Stimulated activated naive CD8-positive, alpha-beta T cell treated with anti-CD3 and anti-CD28 coated beads, Interleukin-15, amount 100 ng/mL, for 72 hours (primary cell): Measurements from ENCODE around the gene NDOR1.

Experiments
- ATAC-seq: fragments of 150-1000 bp; cut with Tn5 transposase; 2 replicates; pipeline ENCODE4 v1.10.0; 2021; ENCODE audit warnings: mild to moderate bottlenecking, moderate library complexity
- DNase-seq, 2 donors: peaks; one replicate each; pipeline ENCODE4 v3.0.0; 2021 to 2022
- H3K27ac Mint-ChIP-seq, 2 donors: one replicate each; pipeline ENCODE4 v1.8.0; 2022; ENCODE audit warnings: mild to moderate bottlenecking in 2 of 2, mixed read lengths in 2 of 2, moderate library complexity in 2 of 2
- H3K27me3 Mint-ChIP-seq: one replicate; pipeline ENCODE4 v1.8.0; 2022; ENCODE audit warnings: mixed read lengths
- H3K4me1 Mint-ChIP-seq: one replicate; pipeline ENCODE4 v1.8.0; 2022; ENCODE audit warnings: mild to moderate bottlenecking, mixed read lengths
- H3K4me3 Mint-ChIP-seq, 2 donors: one replicate each; pipeline ENCODE4 v1.8.0; 2022; ENCODE audit warnings: mild to moderate bottlenecking in 2 of 2, mixed read lengths in 2 of 2, moderate library complexity in 1 of 2
- H3K9me3 Mint-ChIP-seq, 2 donors: one replicate each; pipeline ENCODE4 v1.8.0; 2022; ENCODE audit warnings: mixed read lengths in 2 of 2

Gene NDOR1

GRCh38 chr9:137164370-137165249 lies 40.9 kb upstream of the NDOR1 start:
- Mint-ChIP-seq H3K27me3 (peaks cover 81% of the 10 kb centered on the region), H3K9me3 (no peaks in the 10 kb centered on the region), H3K27ac (no peak overlapping the region), H3K4me3 (no peak overlapping the region), H3K4me1 (peaks cover 13% of the 10 kb centered on the region)
- DNase-seq (no peak), ATAC-seq (no peak)

GRCh38 chr9:137165250-137165836 lies 40.2 kb upstream of the NDOR1 start:
- Mint-ChIP-seq H3K27ac (no peak overlapping the region), H3K27me3 (peaks cover 80% of the 10 kb centered on the region), H3K4me3 (no peak overlapping the region), H3K4me1 (peaks cover 13% of the 10 kb centered on the region), H3K9me3 (no peaks in the 10 kb centered on the region)
- DNase-seq (no peak), ATAC-seq (no peak)

- H3K27me3 Mint-ChIP-seq, result peaks cover 80% of the 10 kb centered on the region
- H3K4me3 Mint-ChIP-seq, result no peak overlapping the region
- DNase-seq (no peak), ATAC-seq (no peak)
- no peak overlapping the region for H3K27ac Mint-ChIP-seq
- no peaks in the 10 kb centered on the region for H3K9me3 Mint-ChIP-seq
- peaks cover 11% of the 10 kb centered on the region for H3K4me1 Mint-ChIP-seq
These were observed 38.9 kb upstream of the NDOR1 start for GRCh38 chr9:137166380-137167229.

- Mint-ChIP-seq H3K4me3 (no peak overlapping the region), H3K4me1 (peaks cover 7% of the 10 kb centered on the region), H3K9me3 (no peaks in the 10 kb centered on the region), H3K27me3 (peaks cover 84% of the 10 kb centered on the region), H3K27ac (no peak overlapping the region)
- ATAC-seq (no peak), DNase-seq (no peak)
These were observed 38.2 kb upstream of the NDOR1 start for GRCh38 chr9:137167277-137167746.

GRCh38 chr9:137167747-137168572 lies 37.5 kb upstream of the NDOR1 start:
- H3K27me3 Mint-ChIP-seq, result peaks cover 85% of the 10 kb centered on the region
- peak; percentile 7 for ATAC-seq
- no peak overlapping the region for H3K27ac Mint-ChIP-seq
- no peaks in the 10 kb centered on the region for H3K9me3 Mint-ChIP-seq
- H3K4me1 Mint-ChIP-seq, result peaks cover 7% of the 10 kb centered on the region
- peak overlapping the region in 1 of 2 donors; percentile 31 for H3K4me3 Mint-ChIP-seq
- DNase-seq, result no peak

- Mint-ChIP-seq H3K9me3 (no peaks in the 10 kb centered on the region), H3K4me3 (peak overlapping the region in 1 of 2 donors; percentile 62), H3K27ac (no peak overlapping the region), H3K4me1 (peaks cover 13% of the 10 kb centered on the region), H3K27me3 (peaks cover 85% of the 10 kb centered on the region)
- DNase-seq, result no peak
- peak; percentile 24 for ATAC-seq
These were observed 37.0 kb upstream of the NDOR1 start for GRCh38 chr9:137168573-137168903.

- no peaks in the 10 kb centered on the region for H3K9me3 Mint-ChIP-seq
- peaks cover 17% of the 10 kb centered on the region for H3K4me1 Mint-ChIP-seq
- H3K27me3 Mint-ChIP-seq, result peaks cover 84% of the 10 kb centered on the region
- H3K27ac Mint-ChIP-seq, result no peak overlapping the region
- ATAC-seq (peak; percentile 19), DNase-seq (no peak)
- H3K4me3 Mint-ChIP-seq, result peak overlapping the region; percentile 72 to 77
These were observed 36.3 kb upstream of the NDOR1 start for GRCh38 chr9:137168904-137169856.

GRCh38 chr9:137169896-137170358 lies 35.6 kb upstream of the NDOR1 start, which contains the start of gene LRRC26:
LRRC26 (minus strand) TSS chr9:137170051; CDS start chr9:137169943, 108 bp downstream.
- peak within 1 kb of the TSS; percentile 72 to 77 for H3K4me3 Mint-ChIP-seq
- H3K4me1 Mint-ChIP-seq, result peaks cover 25% of the 10 kb centered on the region
- DNase-seq, result no peak
- H3K27me3 Mint-ChIP-seq, result peaks cover 77% of the 10 kb centered on the region
- H3K27ac Mint-ChIP-seq, result no peak within 1 kb of the TSS
- no peak for ATAC-seq
- H3K9me3 Mint-ChIP-seq, result no peaks in the 10 kb centered on the region

GRCh38 chr9:137170486-137171148 lies 34.9 kb upstream of the NDOR1 start:
- peaks cover 32% of the 10 kb centered on the region for H3K4me1 Mint-ChIP-seq
- DNase-seq, result no peak
- no peaks in the 10 kb centered on the region for H3K9me3 Mint-ChIP-seq
- no peak for ATAC-seq
- H3K4me3 Mint-ChIP-seq, result no peak overlapping the region
- no peak overlapping the region for H3K27ac Mint-ChIP-seq
- peaks cover 76% of the 10 kb centered on the region for H3K27me3 Mint-ChIP-seq

- Mint-ChIP-seq H3K4me3 (no peak overlapping the region), H3K27ac (no peak overlapping the region), H3K27me3 (peaks cover 72% of the 10 kb centered on the region), H3K4me1 (peaks cover 34% of the 10 kb centered on the region), H3K9me3 (no peaks in the 10 kb centered on the region)
- ATAC-seq (no peak), DNase-seq (no peak)
These were observed 34.2 kb upstream of the NDOR1 start for GRCh38 chr9:137171149-137171900.

- no peaks in the 10 kb centered on the region for H3K9me3 Mint-ChIP-seq
- H3K4me3 Mint-ChIP-seq, result no peak overlapping the region
- peaks cover 34% of the 10 kb centered on the region for H3K4me1 Mint-ChIP-seq
- peaks cover 64% of the 10 kb centered on the region for H3K27me3 Mint-ChIP-seq
- DNase-seq (no peak), ATAC-seq (no peak)
- H3K27ac Mint-ChIP-seq, result no peak overlapping the region
These were observed 32.4 kb upstream of the NDOR1 start for GRCh38 chr9:137172901-137173795.
